ENCODE measurements around the gene ASPRV1.

GRCh38 chr2:69945441-69945840, 16.0 kb downstream of the ASPRV1 start:
- no peak for TF ChIP-seq POLR2A (IDR thresholded peaks at IDR 0.05)
- no peak for TF ChIP-seq CTCF (IDR thresholded peaks at IDR 0.05)
